GM12873 (cell line): ENCODE data around the gene RPS3.

ENCODE experiments used
- CTCF ChIP-seq: IDR thresholded peaks from 2 replicates; pipeline ENCODE4 v1.5.1; 2012; ENCODE audit warnings: low read depth, mild to moderate bottlenecking, moderate library complexity, low read length, control low read depth; ENCODE audit not compliant: insufficient read depth; ENCODE audit errors: missing control alignments

RPS3 gene

DNA sequence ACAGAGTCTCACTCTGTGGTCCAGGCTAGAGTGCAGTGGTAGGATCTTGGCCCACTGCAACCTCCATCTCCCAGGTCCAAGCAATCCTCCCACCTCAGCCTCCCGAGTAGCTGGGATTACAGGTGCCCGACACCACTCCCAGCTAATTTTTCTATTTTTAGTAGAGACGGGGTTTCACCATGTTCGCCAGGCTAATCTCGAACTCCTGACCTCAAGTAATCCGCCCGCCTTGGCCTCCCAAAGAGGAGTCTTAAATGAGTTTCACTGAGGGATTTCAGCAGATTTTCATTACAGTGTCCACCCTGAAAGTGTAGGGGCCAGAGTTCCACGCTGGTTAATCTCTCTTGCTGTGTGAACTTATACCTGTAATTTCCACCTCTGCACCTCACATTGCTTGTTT, 412 bp upstream of the RPS3 start:
- TF ChIP-seq CTCF = no peak

DNA sequence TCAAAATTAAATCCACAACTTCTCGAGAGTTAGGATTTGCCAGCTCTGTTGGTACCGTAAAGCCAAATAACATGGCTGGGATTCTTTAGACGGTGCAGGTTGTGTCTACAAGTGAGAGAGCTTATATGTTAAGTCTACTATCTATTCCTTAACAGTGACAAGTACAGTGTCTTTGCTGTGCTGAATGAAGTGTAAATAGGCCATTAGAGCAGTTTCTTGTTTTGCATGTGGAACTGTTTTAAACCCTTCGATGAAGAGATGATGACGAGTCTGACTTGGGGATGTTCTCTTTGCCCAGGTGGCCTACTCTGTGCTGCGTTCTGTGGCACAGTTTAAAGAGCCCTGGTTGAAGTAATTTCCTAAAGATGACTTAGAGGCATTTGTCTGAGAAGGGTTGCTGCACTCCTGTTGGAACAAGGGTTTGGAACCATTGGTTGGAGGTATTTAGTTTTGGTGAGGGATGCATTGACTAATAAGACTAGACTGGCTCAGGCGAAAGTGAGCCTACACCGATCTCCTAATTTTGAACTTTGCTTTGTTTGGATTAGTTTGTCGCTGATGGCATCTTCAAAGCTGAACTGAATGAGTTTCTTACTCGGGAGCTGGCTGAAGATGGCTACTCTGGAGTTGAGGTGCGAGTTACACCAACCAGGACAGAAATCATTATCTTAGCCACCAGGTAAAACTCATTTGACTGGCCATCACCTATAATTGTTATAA, 988 bp downstream of the RPS3 start:
- no peak for TF ChIP-seq CTCF

DNA sequence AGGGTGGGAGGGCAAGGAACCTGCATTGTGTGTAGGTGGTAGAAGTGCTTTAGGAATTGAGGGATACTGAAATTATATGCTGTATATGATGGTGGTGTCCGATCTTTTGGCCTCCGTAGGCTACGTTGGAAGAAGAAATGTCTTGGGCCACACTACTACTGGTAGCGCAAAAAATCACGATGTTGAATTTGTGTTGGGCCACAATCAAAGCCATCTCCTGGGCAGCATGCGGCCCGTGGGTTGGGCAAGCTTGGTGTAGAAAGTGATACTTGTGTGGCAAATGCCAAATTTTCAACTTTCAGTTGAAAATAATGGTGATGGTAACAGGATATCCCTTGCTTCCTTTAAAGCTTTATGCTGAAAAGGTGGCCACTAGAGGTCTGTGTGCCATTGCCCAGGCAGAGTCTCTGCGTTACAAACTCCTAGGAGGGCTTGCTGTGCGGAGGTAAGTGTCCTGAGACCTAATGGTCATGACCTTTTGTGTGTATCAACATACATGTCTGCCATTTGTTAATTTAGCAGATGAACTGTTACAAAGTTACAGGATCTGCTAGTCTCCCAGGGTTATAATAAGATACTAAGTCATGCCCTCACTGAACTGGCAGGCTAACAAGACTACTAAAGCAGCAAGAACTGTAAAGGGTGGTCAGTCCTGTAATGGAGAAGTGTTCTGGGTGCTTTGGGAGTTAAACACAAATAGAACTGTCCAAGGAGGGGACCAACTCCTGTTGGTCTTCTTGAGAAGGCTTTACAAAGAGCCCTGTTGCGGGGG, 2.9 kb downstream of the RPS3 start:
- no peak for TF ChIP-seq CTCF

DNA sequence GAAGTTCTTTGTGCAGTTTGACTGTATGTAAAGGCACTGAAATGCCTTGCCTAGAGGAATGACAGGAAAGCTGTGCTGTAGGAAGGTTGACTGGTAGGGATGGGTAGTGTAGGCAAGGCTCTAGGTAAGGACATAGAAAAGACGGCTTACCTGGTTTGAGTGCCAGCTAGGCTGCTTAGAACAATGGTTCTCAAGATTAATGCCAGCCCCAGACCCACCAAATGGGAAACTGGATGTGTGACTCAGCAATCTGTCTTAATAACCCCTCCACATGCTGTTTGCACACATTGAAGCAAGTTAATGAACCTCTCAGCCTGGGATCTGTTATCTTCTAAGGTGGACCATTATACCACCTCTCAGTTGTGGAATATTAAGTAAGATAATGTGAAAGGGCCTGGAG, 3.7 kb downstream of the RPS3 start:
- TF ChIP-seq CTCF = no peak

DNA sequence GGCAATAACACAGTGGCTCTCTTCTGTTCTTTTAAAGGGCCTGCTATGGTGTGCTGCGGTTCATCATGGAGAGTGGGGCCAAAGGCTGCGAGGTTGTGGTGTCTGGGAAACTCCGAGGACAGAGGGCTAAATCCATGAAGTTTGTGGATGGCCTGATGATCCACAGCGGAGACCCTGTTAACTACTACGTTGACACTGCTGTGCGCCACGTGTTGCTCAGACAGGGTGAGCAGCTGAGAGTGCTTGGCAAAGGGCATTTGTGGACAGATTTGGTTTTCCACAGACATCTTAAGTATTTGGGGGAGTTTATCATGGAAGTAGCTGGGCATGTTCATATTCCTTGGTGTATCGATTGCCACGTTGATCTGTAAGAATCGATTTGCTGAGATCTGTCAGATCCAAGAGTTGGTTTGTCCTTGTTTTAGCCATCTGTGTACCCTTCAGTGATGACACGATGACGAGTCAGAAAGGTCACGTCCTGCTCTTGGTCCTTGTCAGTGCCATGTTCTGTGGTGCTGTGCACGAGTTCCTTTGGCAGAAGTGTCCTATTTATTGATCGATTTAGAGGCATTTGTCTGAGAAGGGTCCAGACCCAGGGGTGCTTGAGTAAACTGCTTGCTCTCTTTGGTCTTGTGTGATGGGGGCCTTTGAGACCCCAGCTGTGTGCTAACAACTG, 4.8 kb downstream of the RPS3 start:
- TF ChIP-seq CTCF = no peak

GRCh38 chr11:75406338-75406777, 7.0 kb downstream of the RPS3 start:
- no peak for TF ChIP-seq CTCF

DNA sequence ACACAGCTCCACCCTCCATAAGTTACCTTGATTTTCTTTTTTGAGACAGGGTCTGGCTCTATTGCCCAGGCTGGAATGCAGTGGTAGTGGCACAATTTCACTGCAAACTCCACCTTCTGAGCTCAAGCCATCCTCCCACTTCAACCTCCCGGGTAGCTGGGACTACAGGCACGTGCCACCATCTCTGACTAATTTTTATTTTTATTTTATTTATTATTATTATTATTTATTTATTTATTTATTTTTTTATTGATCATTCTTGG, 9.6 kb downstream of the RPS3 start:
- TF ChIP-seq CTCF = no peak
